IPS-NIHi11 (cell line): ENCODE measurements around the gene SSR4.

Experiments
- DNase-seq: peaks from one replicate; pipeline ENCODE4 v3.0.0; 2012; ENCODE audit warnings: mixed read lengths, low spot score

SSR4 gene

GRCh38 chrX:153769158-153769864 is 25.2 kb upstream of the SSR4 start:
- DNase-seq, result no peak

- no peak for DNase-seq
Observed at GRCh38 chrX:153769865-153770600, 24.4 kb upstream of the SSR4 start.

- peak; percentile 4 for DNase-seq
Observed at GRCh38 chrX:153770601-153771414, 23.7 kb upstream of the SSR4 start.

- peak; percentile 9 for DNase-seq
Observed at GRCh38 chrX:153771415-153772315, 22.8 kb upstream of the SSR4 start.

DNA sequence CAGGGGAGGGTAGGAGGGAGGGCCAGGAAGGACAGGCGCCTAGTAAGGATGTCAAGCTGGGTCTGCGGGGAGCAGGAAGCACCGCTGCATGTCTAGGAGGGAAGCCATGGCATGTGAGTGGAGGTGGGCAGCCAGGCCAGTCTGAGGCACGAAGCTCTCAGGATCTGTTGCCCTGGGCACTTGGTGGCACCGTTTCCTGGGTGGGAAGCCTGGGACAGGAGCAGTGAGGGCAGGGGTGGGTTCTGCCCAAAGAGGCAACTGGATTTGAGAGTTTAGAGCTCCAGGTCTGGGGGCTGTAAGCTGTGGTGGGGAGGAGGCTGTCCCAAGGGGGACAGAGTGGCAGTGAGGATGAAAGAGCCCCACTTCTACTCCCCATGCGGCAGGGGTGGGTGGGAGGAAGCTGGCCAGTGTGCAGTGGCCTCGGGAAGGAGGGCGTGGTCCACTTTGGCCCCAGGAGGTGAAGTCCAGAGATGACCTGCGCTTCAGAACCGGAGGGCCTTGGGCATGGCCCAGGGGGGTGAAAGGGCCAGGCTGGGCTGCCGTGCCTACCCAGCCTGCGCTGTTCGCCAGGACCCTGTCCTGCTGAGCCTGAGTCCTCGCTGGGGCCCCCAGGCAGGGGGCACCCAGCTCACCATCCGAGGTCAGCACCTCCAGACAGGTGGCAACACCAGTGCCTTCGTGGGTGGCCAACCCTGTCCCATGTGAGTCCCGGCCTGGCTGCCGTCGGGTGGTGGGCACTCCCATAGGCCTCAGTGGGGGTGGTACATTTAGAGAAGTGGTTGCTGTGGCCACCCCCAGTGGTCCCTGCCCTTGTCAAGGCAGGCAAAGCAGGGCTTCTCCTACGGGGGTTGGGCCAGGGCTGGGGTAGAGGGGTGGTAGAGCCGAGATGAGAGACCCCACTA is 21.9 kb upstream of the SSR4 start:
- peak; percentile 3 for DNase-seq

DNA sequence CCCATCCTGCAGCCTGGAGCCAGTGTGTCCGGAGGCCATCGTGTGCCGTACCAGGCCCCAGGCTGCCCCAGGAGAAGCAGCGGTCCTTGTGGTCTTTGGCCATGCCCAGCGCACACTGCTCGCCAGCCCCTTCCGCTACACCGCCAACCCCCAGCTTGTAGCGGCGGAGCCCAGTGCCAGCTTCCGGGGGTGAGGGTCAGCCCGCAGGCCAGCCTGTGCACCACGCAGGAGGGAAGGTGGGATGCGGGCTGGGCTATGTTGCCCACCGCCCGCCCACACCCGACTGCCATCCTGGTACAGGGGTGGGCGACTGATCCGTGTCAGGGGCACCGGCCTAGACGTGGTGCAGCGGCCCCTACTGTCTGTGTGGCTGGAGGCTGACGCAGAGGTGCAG is 21.3 kb upstream of the SSR4 start:
- DNase-seq, result peak; percentile 6

DNA sequence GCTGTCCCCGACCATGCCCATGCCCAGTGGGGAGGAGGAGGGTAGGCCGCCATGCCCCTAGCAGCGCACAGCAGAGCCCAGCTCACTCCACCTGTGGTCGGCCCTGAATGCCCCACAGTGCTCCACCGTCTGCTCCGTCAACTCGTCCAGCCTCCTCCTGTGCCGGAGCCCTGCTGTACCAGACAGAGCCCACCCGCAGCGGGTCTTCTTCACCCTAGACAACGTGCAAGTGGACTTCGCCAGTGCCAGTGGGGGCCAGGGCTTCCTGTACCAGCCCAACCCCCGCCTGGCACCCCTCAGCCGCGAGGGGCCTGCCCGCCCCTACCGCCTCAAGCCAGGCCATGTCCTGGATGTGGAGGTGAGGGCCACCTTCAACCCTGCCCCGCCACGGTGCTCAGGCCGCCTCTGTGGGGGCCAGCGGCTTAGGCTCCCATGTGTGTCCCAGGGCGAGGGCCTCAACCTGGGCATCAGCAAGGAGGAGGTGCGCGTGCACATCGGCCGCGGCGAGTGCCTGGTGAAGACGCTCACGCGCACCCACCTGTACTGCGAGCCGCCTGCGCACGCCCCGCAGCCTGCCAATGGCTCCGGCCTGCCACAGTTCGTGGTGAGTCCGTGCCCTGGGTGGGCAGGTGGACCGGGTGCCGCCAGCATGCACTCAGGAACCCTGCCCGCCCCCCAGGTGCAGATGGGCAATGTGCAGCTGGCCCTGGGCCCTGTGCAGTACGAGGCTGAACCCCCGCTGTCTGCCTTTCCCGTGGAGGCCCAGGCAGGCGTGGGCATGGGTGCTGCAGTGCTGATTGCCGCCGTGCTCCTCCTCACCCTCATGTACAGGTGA is 20.5 kb upstream of the SSR4 start:
- peak; percentile 3 for DNase-seq

- DNase-seq, result peak; percentile 1
Observed at GRCh38 chrX:153774576-153775292, 19.7 kb upstream of the SSR4 start.

DNA sequence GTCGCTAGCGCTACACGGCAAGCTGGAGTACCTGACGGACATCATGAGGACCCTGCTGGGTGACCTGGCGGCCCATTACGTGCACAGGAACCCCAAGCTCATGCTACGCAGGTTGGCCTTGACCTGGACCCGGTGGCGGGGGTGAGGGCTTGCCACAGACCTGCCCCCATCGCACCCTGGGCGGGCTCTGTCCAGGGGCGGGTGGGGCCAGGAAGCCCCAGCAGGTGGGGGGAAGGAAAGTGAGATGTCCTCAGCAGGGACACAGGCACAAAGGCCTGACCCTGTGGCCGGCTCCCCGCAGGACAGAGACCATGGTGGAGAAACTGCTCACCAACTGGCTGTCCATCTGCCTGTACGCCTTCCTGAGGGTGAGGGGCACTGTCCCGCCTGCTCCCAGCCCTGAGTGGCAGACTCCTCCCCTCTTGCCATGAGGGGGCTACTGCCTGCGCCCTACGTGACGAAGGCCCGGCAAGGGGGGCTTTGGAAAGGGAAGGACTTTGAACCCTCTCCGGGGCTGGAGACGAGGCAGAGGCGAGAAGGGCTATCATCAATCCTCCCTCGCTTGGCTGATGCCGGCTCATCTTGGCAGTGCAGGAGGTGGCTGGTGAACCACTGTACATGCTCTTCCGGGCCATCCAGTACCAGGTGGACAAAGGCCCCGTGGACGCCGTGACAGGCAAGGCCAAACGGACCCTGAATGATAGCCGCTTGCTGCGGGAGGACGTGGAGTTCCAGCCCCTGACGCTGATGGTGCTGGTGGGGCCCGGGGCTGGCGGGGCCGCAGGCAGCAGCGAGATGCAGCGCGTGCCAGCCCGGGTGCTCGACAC is 19.0 kb upstream of the SSR4 start:
- peak; percentile 2 for DNase-seq

DNA sequence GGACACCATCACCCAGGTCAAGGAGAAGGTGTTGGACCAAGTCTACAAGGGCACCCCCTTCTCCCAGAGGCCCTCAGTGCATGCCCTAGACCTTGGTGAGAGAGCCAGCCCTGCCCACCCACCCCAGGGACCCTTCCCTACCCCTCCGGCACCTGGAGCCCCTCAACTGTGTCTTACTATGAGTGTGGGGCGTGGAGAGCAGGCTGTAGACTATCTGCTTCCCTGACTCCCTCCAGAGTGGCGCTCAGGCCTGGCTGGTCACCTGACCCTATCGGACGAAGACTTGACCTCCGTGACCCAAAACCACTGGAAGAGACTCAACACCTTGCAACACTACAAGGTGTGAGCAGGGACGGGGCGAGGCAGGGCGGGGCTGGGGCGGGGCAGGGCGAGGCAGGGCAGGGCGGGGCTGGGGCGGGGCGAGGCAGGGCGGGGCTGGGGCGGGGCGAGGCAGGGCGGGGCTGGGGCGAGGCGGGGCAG is 18.3 kb upstream of the SSR4 start:
- DNase-seq, result peak; percentile 3

GRCh38 chrX:153776611-153777045 is 17.8 kb upstream of the SSR4 start:
- DNase-seq, result peak; percentile 36

- no peak for DNase-seq
Observed at GRCh38 chrX:153777261-153778090, 17.0 kb upstream of the SSR4 start.

DNA sequence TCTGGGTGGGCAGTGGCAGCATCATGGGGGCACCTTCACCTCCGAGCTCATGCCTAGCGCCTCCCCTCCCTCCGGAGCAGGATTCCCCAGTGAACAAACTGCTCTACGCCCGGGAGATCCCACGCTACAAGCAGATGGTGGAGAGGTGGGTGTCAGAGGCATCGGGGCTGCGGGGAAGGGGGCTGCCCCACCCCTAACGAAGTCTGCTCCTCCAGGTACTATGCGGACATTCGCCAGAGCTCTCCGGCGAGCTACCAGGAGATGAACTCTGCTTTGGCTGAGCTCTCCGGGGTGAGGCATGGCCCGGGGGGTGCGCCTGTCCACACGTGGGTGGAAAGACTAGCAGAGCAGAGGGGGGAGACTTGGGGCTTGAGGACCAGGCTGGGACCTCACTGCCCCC is 16.3 kb upstream of the SSR4 start:
- no peak for DNase-seq

GRCh38 chrX:153778684-153779101 is 15.8 kb upstream of the SSR4 start:
- DNase-seq, result no peak

- DNase-seq, result no peak
Observed at GRCh38 chrX:153779891-153780677, 14.4 kb upstream of the SSR4 start.
